ENCODE data around the gene DRD2.
"Not testable (repeated sequence)": the region's sequence is repeated elsewhere in the genome, so short reads cannot be mapped to it uniquely, and the experiment has no call there.

Gene DRD2

GRCh38 chr11:113475160-113475761 lies at the start of gene DRD2:
Gene DRD2 (minus strand): TSS chr11:113475398. CDS start chr11:113424651, 50,747 bp downstream.
- DNase-seq (ENCODE audit: low read depth in 2 of 2) = no peak

- not testable (repeated sequence) for DNase-seq (ENCODE audit: low read depth in 2 of 2)
These were observed 48.7 kb upstream of the DRD2 start for GRCh38 chr11:113523906-113524305.

DNA sequence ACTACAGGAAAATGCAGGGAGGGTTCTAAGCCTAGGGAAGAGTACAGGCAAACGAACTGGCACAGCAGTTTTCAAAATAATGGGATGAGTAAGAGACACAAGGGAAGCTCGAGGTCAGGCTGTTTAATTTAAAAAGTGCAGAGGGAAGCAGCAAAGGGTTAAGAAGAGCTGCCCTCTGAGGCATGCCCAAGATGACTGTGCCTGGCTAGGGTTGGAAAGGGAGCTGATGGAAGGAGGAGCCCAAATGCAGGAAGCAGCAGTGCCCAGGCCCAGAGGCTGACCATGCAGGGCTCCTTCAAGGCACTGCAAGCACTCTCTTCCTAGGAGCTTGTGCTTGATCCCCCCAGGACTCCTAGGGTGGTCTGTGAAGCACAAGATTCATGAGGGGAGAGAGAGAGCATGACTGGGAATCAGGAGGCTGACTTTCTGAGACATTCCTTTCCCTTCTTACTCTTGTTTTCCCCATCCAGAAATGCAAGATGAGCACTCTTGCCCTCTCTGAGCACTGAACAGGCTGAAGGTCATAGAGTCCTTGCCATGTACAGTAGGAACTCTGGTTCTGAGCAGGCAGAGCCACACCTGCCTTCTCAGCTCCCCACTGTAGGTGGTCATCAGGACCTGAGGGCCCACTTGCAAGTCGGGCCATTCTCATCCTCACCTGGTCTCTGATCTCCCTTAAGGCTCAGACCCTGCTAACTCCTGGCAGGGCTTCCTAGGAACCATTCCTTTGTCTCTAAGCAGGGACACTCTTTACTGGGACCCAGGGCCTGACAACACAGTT lies 46.7 kb upstream of the DRD2 start:
- no peak for DNase-seq (ENCODE audit: low read depth in 2 of 2)

DNA sequence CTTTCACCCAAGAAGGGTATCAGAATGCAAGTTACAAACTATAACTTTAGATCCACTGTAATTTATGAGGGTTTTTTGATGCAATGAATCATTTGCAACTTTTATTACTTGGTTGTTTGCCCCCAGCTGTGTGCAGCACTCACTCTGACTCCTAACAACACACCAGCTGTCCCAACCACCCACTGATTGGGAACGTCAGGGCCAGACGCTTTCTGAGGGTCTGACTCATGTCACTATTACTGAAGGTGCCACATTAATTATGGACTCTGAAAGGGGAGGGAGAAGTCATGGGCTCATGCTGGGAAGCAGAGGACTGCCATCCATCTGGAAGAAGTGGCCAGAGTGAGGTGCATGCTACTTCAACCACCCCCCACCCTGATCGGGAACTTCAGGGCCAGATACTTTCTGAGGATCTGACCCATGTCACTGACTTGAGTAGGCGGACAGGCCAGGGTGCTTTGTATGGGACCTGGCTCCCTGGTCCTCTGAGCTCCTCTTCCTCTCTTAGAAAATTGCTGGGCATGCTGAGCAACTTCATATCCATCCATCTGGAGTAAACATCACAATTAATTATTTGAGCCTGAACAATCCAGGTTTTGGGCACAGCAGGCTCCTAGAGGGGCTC lies 44.9 kb upstream of the DRD2 start:
- DNase-seq (ENCODE audit: low read depth in 2 of 2) = no peak

GRCh38 chr11:113518716-113519495 lies 43.7 kb upstream of the DRD2 start:
- no peak for DNase-seq (ENCODE audit: low read depth in 2 of 2)

DNA sequence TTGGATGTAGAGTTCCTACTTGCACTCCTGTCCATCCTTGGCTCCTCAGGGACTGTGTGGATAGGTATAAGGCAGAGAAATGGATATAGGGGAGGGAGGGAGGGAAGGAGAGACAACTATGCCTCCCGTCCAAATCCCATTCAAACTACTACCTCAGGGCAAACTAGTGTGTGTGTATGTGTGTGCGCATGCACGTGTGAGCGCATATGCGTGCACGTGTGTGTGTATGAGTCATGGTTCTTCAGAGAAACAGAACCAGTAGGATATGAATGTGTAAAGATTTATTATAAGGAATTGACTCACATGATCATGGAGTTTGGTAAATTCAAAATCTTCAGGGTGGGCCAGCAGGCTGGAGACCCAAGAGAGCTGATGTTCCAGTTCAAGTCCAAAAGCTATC lies 42.2 kb upstream of the DRD2 start:
- DNase-seq (ENCODE audit: low read depth in 2 of 2) = no peak

DNA sequence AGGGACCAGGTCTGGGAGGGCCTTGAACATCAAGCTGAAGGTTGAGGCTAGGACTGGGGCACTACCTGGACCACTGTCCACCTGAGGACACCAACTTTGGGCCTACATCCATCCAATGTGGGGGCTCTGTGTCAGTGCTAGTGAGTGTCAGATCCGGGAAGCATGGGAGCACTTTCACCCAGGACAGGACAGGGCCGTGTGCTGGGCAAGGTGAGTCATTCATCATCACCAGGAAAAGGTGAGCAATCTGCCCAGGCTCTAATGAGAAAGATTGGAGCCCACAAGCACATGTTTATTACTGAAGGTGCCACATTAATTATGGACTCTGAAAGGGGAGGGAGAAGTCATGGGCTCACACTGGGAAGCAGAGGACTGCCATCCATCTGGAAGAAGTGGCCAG lies 39.7 kb upstream of the DRD2 start:
- DNase-seq (ENCODE audit: low read depth in 2 of 2) = no peak

DNA sequence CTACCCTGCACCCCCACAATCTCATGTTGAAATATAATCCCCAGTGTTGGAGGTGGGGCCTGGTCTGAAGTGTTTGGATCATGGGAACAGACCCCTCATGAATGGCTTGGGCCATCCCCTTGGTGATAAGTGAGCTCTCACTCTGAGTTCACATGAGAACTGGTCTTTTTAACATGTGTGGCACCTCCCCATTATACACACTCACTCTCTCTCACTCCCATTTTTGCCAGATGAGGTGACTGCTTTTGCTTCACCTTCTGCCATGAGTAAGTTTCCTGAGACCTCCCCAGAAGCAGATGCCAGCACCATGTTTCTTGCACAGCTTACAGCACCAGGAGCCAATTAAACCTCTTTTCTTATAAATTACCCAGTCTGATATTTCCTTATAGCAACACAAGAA lies 32.1 kb upstream of the DRD2 start:
- DNase-seq (ENCODE audit: low read depth in 2 of 2) = no peak

- no peak for DNase-seq (ENCODE audit: low read depth in 2 of 2)
These were observed 31.7 kb upstream of the DRD2 start for GRCh38 chr11:113506893-113507292.

DNA sequence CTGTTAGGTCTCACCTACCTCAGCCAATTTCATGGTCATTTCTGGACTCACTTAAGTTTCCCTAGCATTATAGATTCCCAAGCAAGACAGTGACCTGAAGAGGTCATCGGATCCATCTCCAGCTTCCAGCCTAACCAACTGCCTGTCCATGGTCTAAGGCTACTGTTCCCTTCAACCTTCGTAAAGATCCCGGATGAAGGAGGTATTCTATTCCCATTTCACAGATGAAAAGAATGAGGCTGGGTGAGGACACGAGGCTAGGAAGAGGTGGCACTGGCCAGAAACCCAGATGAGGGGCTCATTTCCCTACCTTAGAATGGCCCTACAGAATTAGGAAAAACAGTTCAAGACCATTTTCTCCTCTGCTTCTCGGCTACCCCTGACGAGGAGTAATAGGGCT lies 31.3 kb upstream of the DRD2 start:
- DNase-seq (ENCODE audit: low read depth in 2 of 2) = no peak

GRCh38 chr11:113505541-113506375 lies 30.6 kb upstream of the DRD2 start:
- no peak for DNase-seq (ENCODE audit: low read depth in 2 of 2)

GRCh38 chr11:113505046-113505445 lies 29.8 kb upstream of the DRD2 start:
- DNase-seq (ENCODE audit: low read depth in 2 of 2) = no peak

GRCh38 chr11:113504586-113504985 lies 29.4 kb upstream of the DRD2 start:
- no peak for DNase-seq (ENCODE audit: low read depth in 2 of 2)

DNA sequence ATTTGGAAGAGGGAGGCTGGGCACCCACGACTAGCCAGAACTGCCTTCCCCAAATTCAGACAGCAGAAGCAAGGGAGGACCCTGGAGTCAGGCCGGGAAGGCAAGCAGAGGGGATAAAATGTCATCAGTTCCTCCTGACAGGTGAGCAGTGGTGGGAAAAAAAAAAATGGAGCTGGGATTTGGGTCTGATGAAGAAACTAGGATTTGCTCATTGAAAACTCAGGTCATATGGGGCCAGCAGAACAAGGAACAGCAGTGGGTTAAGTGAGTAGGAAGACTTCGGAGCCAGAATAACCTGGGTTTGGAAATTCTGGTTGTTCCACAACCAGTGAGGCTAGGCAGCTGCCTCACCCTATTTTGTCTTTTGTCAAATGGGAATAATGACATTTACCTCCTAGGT lies 28.9 kb upstream of the DRD2 start:
- no peak for DNase-seq (ENCODE audit: low read depth in 2 of 2)

- no peak for DNase-seq (ENCODE audit: low read depth in 2 of 2)
These were observed 22.1 kb upstream of the DRD2 start for GRCh38 chr11:113497066-113497910.

DNA sequence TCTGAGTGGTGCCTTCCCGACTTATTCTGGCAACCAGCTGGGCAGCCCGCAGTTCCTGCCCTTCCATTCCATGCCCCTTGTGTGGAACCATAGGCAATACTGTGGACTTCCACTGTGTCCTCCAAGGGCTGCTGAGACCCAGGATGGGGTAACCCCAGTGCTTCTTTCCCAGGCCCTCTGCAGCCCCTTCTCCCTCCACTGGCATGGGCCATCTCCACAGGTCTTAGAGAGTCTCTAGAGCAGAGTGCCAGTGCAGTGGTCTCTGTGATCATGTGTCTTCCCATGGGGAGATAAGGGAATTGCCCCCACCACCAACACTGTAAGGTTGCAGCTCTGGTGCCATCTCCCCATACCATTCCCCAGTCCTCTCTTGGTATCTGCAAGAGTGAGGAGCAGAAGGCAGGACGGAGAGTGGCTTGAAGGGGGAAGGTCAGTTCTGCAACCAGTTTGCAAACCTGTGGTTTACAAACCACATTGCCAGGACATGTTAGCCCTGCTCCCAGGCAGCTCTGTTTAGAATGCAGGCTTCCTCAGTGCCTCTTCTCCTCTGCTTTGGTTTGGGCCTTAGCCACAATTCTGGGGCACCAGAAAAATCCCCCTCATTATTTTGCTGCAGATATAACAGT lies 20.9 kb upstream of the DRD2 start:
- no peak for DNase-seq (ENCODE audit: low read depth in 2 of 2)

- DNase-seq (ENCODE audit: low read depth in 2 of 2) = no peak
These were observed 18.8 kb upstream of the DRD2 start for GRCh38 chr11:113494021-113494420.

- DNase-seq (ENCODE audit: low read depth in 2 of 2) = no peak
These were observed 18.0 kb upstream of the DRD2 start for GRCh38 chr11:113493206-113493605.

- DNase-seq (ENCODE audit: low read depth in 2 of 2) = no peak
These were observed 13.7 kb upstream of the DRD2 start for GRCh38 chr11:113488931-113489351.

- DNase-seq (ENCODE audit: low read depth in 2 of 2) = no peak
These were observed 12.4 kb upstream of the DRD2 start for GRCh38 chr11:113487622-113488021.

Measured in stimulated activated CD4-positive, alpha-beta T cell treated with anti-CD3 and anti-CD28 coated beads, Interleukin-1b, Interleukin-23, amount 100 ng/mL, for 1 hour (primary cell).